ENCODE data around the gene RAB3IP.
"Not testable (repeated sequence)": the region's sequence is repeated elsewhere in the genome, so short reads cannot be mapped to it uniquely, and the experiment has no call there.

Gene RAB3IP

GRCh38 chr12:69758105-69758504, 19.4 kb downstream of the RAB3IP start:
- no peaks in the 10 kb centered on the region for H3K79me1 ChIP-seq (ENCODE audit: low read length)
- no peak overlapping the region for H3K27ac ChIP-seq (ENCODE audit: low read depth, low read length)
- WGBS (ENCODE audit: extremely low coverage, insufficient coverage, low lambda C conversion rate) = no CpG with 5 or more reads among the region's 2 CpGs
- H4K8ac ChIP-seq (ENCODE audit: low read depth, low read length) = no peak overlapping the region
- no peak overlapping the region for H3K4ac ChIP-seq (ENCODE audit: low read depth, low read length)
- H2AK5ac ChIP-seq (ENCODE audit: low read length) = no peak overlapping the region
- no peak overlapping the region for H2BK120ac ChIP-seq (ENCODE audit: low read depth, low read length)
- H3K18ac ChIP-seq (ENCODE audit: low read length) = no peak overlapping the region
- H4K5ac ChIP-seq (ENCODE audit: low read length) = no peak overlapping the region
- no peak overlapping the region for H3K4me2 ChIP-seq (ENCODE audit: low read length)
- H3K36me3 ChIP-seq (ENCODE audit: control insufficient read depth, insufficient read depth, low read length) = no peaks in the 10 kb centered on the region
- H2BK5ac ChIP-seq (ENCODE audit: low read length) = no peak overlapping the region
- no peak overlapping the region for H3K23ac ChIP-seq (ENCODE audit: low read length)
- no peak overlapping the region for H3K4me3 ChIP-seq (ENCODE audit: low read length)
- no peaks in the 10 kb centered on the region for H3K27me3 ChIP-seq (ENCODE audit: insufficient read depth, low read length, poor library complexity)
- no peak overlapping the region for H3K56ac ChIP-seq (ENCODE audit: low read length)
- H3K79me2 ChIP-seq (ENCODE audit: control insufficient read depth, insufficient read depth, low read length) = no peaks in the 10 kb centered on the region
- no peak overlapping the region for H3K9ac ChIP-seq (ENCODE audit: low read length)
- H3K4me1 ChIP-seq (ENCODE audit: control insufficient read depth, low read depth, low read length) = no peaks in the 10 kb centered on the region
- H2BK15ac ChIP-seq (replicated peaks; ENCODE audit: low read depth) = no peak overlapping the region
- DNase-seq = no peak

- H3K79me1 ChIP-seq (ENCODE audit: low read length); H3K27me3 ChIP-seq (ENCODE audit: insufficient read depth, low read length, poor library complexity); H3K4me1 ChIP-seq (ENCODE audit: control insufficient read depth, low read depth, low read length); H4K8ac ChIP-seq (ENCODE audit: low read depth, low read length); H2BK15ac ChIP-seq (replicated peaks; ENCODE audit: low read depth); H3K4me3 ChIP-seq (ENCODE audit: low read length); H3K56ac ChIP-seq (ENCODE audit: low read length); H3K36me3 ChIP-seq (ENCODE audit: control insufficient read depth, insufficient read depth, low read length); H3K4me2 ChIP-seq (ENCODE audit: low read length); H3K9ac ChIP-seq (ENCODE audit: low read length); H4K5ac ChIP-seq (ENCODE audit: low read length); H2BK120ac ChIP-seq (ENCODE audit: low read depth, low read length); H2AK5ac ChIP-seq (ENCODE audit: low read length); H3K27ac ChIP-seq (ENCODE audit: low read depth, low read length); H3K79me2 ChIP-seq (ENCODE audit: control insufficient read depth, insufficient read depth, low read length); H3K4ac ChIP-seq (ENCODE audit: low read depth, low read length); H3K18ac ChIP-seq (ENCODE audit: low read length); DNase-seq; H3K23ac ChIP-seq (ENCODE audit: low read length); H2BK5ac ChIP-seq (ENCODE audit: low read length): not testable (repeated sequence)
- WGBS (ENCODE audit: extremely low coverage, insufficient coverage, low lambda C conversion rate) = no CpG with 5 or more reads among the region's 39 CpGs
Measured at GRCh38 chr12:69759581-69759980, 20.9 kb downstream of the RAB3IP start.

GRCh38 chr12:69765515-69765914, 26.9 kb downstream of the RAB3IP start:
- no CpG with 5 or more reads among the region's 3 CpGs for WGBS (ENCODE audit: extremely low coverage, insufficient coverage, low lambda C conversion rate)
- Histone ChIP-seq H3K4me1 (ENCODE audit: control insufficient read depth, low read depth, low read length) (no peaks in the 10 kb centered on the region), H3K36me3 (ENCODE audit: control insufficient read depth, insufficient read depth, low read length) (no peaks in the 10 kb centered on the region), H3K9ac (ENCODE audit: low read length) (no peak overlapping the region), H3K79me2 (ENCODE audit: control insufficient read depth, insufficient read depth, low read length) (no peaks in the 10 kb centered on the region), H3K4me2 (ENCODE audit: low read length) (no peak overlapping the region), H3K4ac (ENCODE audit: low read depth, low read length) (no peak overlapping the region), H3K18ac (ENCODE audit: low read length) (no peak overlapping the region), H2BK15ac (replicated peaks; ENCODE audit: low read depth) (no peak overlapping the region), H4K8ac (ENCODE audit: low read depth, low read length) (no peak overlapping the region), H2BK120ac (ENCODE audit: low read depth, low read length) (no peak overlapping the region), H3K27ac (ENCODE audit: low read depth, low read length) (no peak overlapping the region), H3K4me3 (ENCODE audit: low read length) (no peak overlapping the region), H2AK5ac (ENCODE audit: low read length) (no peak overlapping the region), H2BK5ac (ENCODE audit: low read length) (no peak overlapping the region), H4K5ac (ENCODE audit: low read length) (no peak overlapping the region), H3K27me3 (ENCODE audit: insufficient read depth, low read length, poor library complexity) (no peaks in the 10 kb centered on the region), H3K79me1 (ENCODE audit: low read length) (no peaks in the 10 kb centered on the region), H3K23ac (ENCODE audit: low read length) (no peak overlapping the region), H3K56ac (ENCODE audit: low read length) (no peak overlapping the region)
- DNase-seq = no peak

GRCh38 chr12:69766260-69766659, 27.6 kb downstream of the RAB3IP start:
- no peak overlapping the region for H3K4me2 ChIP-seq (ENCODE audit: low read length)
- H4K5ac ChIP-seq (ENCODE audit: low read length) = no peak overlapping the region
- H3K27ac ChIP-seq (ENCODE audit: low read depth, low read length) = no peak overlapping the region
- H3K23ac ChIP-seq (ENCODE audit: low read length) = no peak overlapping the region
- H3K27me3 ChIP-seq (ENCODE audit: insufficient read depth, low read length, poor library complexity) = no peaks in the 10 kb centered on the region
- H2BK5ac ChIP-seq (ENCODE audit: low read length) = no peak overlapping the region
- H2BK120ac ChIP-seq (ENCODE audit: low read depth, low read length) = no peak overlapping the region
- no peak overlapping the region for H4K8ac ChIP-seq (ENCODE audit: low read depth, low read length)
- no peaks in the 10 kb centered on the region for H3K4me1 ChIP-seq (ENCODE audit: control insufficient read depth, low read depth, low read length)
- no peak for DNase-seq
- no peaks in the 10 kb centered on the region for H3K79me2 ChIP-seq (ENCODE audit: control insufficient read depth, insufficient read depth, low read length)
- H2BK15ac ChIP-seq (replicated peaks; ENCODE audit: low read depth) = no peak overlapping the region
- H3K4me3 ChIP-seq (ENCODE audit: low read length) = no peak overlapping the region
- H3K9ac ChIP-seq (ENCODE audit: low read length) = no peak overlapping the region
- no peak overlapping the region for H3K56ac ChIP-seq (ENCODE audit: low read length)
- no CpG with 5 or more reads among the region's 6 CpGs for WGBS (ENCODE audit: extremely low coverage, insufficient coverage, low lambda C conversion rate)
- no peaks in the 10 kb centered on the region for H3K36me3 ChIP-seq (ENCODE audit: control insufficient read depth, insufficient read depth, low read length)
- no peaks in the 10 kb centered on the region for H3K79me1 ChIP-seq (ENCODE audit: low read length)
- no peak overlapping the region for H3K4ac ChIP-seq (ENCODE audit: low read depth, low read length)
- H3K18ac ChIP-seq (ENCODE audit: low read length) = no peak overlapping the region
- H2AK5ac ChIP-seq (ENCODE audit: low read length) = no peak overlapping the region

- H3K27me3 ChIP-seq (ENCODE audit: insufficient read depth, low read length, poor library complexity) = no peaks in the 10 kb centered on the region
- H3K27ac ChIP-seq (ENCODE audit: low read depth, low read length) = no peak overlapping the region
- no peak overlapping the region for H3K9ac ChIP-seq (ENCODE audit: low read length)
- no peaks in the 10 kb centered on the region for H3K79me2 ChIP-seq (ENCODE audit: control insufficient read depth, insufficient read depth, low read length)
- H2BK15ac ChIP-seq (replicated peaks; ENCODE audit: low read depth) = no peak overlapping the region
- H3K79me1 ChIP-seq (ENCODE audit: low read length) = no peaks in the 10 kb centered on the region
- H3K18ac ChIP-seq (ENCODE audit: low read length) = no peak overlapping the region
- peak; percentile 84 for DNase-seq
- H2AK5ac ChIP-seq (ENCODE audit: low read length) = no peak overlapping the region
- H3K4me2 ChIP-seq (ENCODE audit: low read length) = no peak overlapping the region
- no peaks in the 10 kb centered on the region for H3K36me3 ChIP-seq (ENCODE audit: control insufficient read depth, insufficient read depth, low read length)
- no peak overlapping the region for H4K5ac ChIP-seq (ENCODE audit: low read length)
- H3K4ac ChIP-seq (ENCODE audit: low read depth, low read length) = no peak overlapping the region
- H3K56ac ChIP-seq (ENCODE audit: low read length) = no peak overlapping the region
- no peak overlapping the region for H4K8ac ChIP-seq (ENCODE audit: low read depth, low read length)
- no peak overlapping the region for H3K23ac ChIP-seq (ENCODE audit: low read length)
- WGBS (ENCODE audit: extremely low coverage, insufficient coverage, low lambda C conversion rate) = no CpG with 5 or more reads among the region's 7 CpGs
- no peak overlapping the region for H3K4me3 ChIP-seq (ENCODE audit: low read length)
- H3K4me1 ChIP-seq (ENCODE audit: control insufficient read depth, low read depth, low read length) = no peaks in the 10 kb centered on the region
- H2BK120ac ChIP-seq (ENCODE audit: low read depth, low read length) = no peak overlapping the region
- no peak overlapping the region for H2BK5ac ChIP-seq (ENCODE audit: low read length)
Measured at GRCh38 chr12:69779928-69780327, 41.3 kb downstream of the RAB3IP start.

- Histone ChIP-seq H3K27ac (ENCODE audit: low read depth, low read length) (no peak overlapping the region), H3K9ac (ENCODE audit: low read length) (no peak overlapping the region), H4K8ac (ENCODE audit: low read depth, low read length) (no peak overlapping the region), H3K4me1 (ENCODE audit: control insufficient read depth, low read depth, low read length) (no peaks in the 10 kb centered on the region), H3K4ac (ENCODE audit: low read depth, low read length) (no peak overlapping the region), H3K56ac (ENCODE audit: low read length) (no peak overlapping the region), H2AK5ac (ENCODE audit: low read length) (no peak overlapping the region), H3K36me3 (ENCODE audit: control insufficient read depth, insufficient read depth, low read length) (no peaks in the 10 kb centered on the region), H2BK5ac (ENCODE audit: low read length) (no peak overlapping the region), H3K18ac (ENCODE audit: low read length) (no peak overlapping the region), H2BK15ac (replicated peaks; ENCODE audit: low read depth) (no peak overlapping the region), H3K4me2 (ENCODE audit: low read length) (no peak overlapping the region), H3K27me3 (ENCODE audit: insufficient read depth, low read length, poor library complexity) (no peaks in the 10 kb centered on the region), H3K4me3 (ENCODE audit: low read length) (no peak overlapping the region), H4K5ac (ENCODE audit: low read length) (no peak overlapping the region), H3K79me2 (ENCODE audit: control insufficient read depth, insufficient read depth, low read length) (no peaks in the 10 kb centered on the region), H3K79me1 (ENCODE audit: low read length) (no peaks in the 10 kb centered on the region), H2BK120ac (ENCODE audit: low read depth, low read length) (no peak overlapping the region), H3K23ac (ENCODE audit: low read length) (no peak overlapping the region)
- no CpG with 5 or more reads among the region's 6 CpGs for WGBS (ENCODE audit: extremely low coverage, insufficient coverage, low lambda C conversion rate)
- DNase-seq = no peak
Measured at GRCh38 chr12:69783365-69783764, 44.7 kb downstream of the RAB3IP start.

Measured in mesendoderm (in vitro differentiated cells).